Activated CD4-positive, CD25-positive, alpha-beta regulatory T cell (primary cell): ENCODE data around the gene ENGASE.
"Not testable (repeated sequence)": the region's sequence is repeated elsewhere in the genome, so short reads cannot be mapped to it uniquely, and the experiment has no call there.

ENCODE experiments used
- DNase-seq, 4 experiments: peaks; one replicate each; lab custom pipeline; 2025; lab: John Stamatoyannopoulos, UW

Gene ENGASE

GRCh38 chr17:79074649-79075445 is at the start of gene ENGASE:
TSS of gene ENGASE (plus strand) at chr17:79074824. CDS start at chr17:79074945, 121 bp downstream.
- DNase-seq = peak; percentile 87 to 88 (median 88)

GRCh38 chr17:79024901-79025737 is 49.5 kb upstream of the ENGASE start:
- no peak for DNase-seq

- DNase-seq = no peak
These were observed 48.0 kb upstream of the ENGASE start for GRCh38 chr17:79026376-79027273.

GRCh38 chr17:79027274-79027924 is 47.2 kb upstream of the ENGASE start:
- no peak for DNase-seq

GRCh38 chr17:79027925-79028491 is 46.6 kb upstream of the ENGASE start:
- no peak for DNase-seq

- no peak for DNase-seq
These were observed 45.9 kb upstream of the ENGASE start for GRCh38 chr17:79028496-79029326.

- no peak for DNase-seq
These were observed 45.2 kb upstream of the ENGASE start for GRCh38 chr17:79029327-79030009.

- not testable (repeated sequence) for DNase-seq
These were observed 44.0 kb upstream of the ENGASE start for GRCh38 chr17:79030636-79031035.

GRCh38 chr17:79031996-79032875 is 42.4 kb upstream of the ENGASE start:
- no peak for DNase-seq

- no peak for DNase-seq
These were observed 41.5 kb upstream of the ENGASE start for GRCh38 chr17:79033046-79033616.

- no peak for DNase-seq
These were observed 40.7 kb upstream of the ENGASE start for GRCh38 chr17:79033741-79034501.

GRCh38 chr17:79034931-79035485 is 39.6 kb upstream of the ENGASE start:
- DNase-seq = no peak

- DNase-seq = no peak
These were observed 38.9 kb upstream of the ENGASE start for GRCh38 chr17:79035686-79036085.

- no peak for DNase-seq
These were observed 38.4 kb upstream of the ENGASE start for GRCh38 chr17:79036181-79036580.

- no peak for DNase-seq
These were observed 38.0 kb upstream of the ENGASE start for GRCh38 chr17:79036596-79036995.

- no peak for DNase-seq
These were observed 36.0 kb upstream of the ENGASE start for GRCh38 chr17:79038545-79039135.

- DNase-seq = no peak
These were observed 35.5 kb upstream of the ENGASE start for GRCh38 chr17:79039171-79039570.
